ENCODE results near the gene ABCF1.

DNA sequence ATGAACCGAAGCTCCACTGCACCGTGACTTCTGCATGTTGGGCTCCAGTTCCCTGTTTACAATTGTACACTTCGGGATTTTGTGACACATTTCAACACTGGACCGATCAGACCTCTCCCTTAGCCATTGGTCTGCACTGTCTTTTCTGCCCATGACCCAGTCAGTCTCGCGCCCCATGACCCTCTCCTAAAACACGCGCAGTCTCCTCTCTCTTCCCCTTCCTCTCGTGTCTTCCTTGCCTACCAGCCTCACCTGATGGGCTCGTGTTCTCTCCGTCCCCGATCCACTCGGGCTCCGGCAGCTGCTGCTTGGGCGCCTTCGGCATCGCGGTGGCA is 535 bp upstream of the ABCF1 start:
- TF ChIP-seq, protein P1, sequence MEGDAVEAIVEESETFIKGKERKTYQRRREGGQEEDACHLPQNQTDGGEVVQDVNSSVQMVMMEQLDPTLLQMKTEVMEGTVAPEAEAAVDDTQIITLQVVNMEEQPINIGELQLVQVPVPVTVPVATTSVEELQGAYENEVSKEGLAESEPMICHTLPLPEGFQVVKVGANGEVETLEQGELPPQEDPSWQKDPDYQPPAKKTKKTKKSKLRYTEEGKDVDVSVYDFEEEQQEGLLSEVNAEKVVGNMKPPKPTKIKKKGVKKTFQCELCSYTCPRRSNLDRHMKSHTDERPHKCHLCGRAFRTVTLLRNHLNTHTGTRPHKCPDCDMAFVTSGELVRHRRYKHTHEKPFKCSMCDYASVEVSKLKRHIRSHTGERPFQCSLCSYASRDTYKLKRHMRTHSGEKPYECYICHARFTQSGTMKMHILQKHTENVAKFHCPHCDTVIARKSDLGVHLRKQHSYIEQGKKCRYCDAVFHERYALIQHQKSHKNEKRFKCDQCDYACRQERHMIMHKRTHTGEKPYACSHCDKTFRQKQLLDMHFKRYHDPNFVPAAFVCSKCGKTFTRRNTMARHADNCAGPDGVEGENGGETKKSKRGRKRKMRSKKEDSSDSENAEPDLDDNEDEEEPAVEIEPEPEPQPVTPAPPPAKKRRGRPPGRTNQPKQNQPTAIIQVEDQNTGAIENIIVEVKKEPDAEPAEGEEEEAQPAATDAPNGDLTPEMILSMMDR (IDR thresholded peaks at IDR 0.05), result no peak
- no peak for TF ChIP-seq POLR2A (IDR thresholded peaks at IDR 0.05; ENCODE audit: low read depth)
- no peak for TF ChIP-seq POLR2AphosphoS5 (IDR thresholded peaks at IDR 0.05)

Measured in esophagus muscularis mucosa (tissue), 3 donors.